RWPE2 (cell line): Measurements from ENCODE around the gene NKD1.

Source experiments
- ATAC-seq: fragments of 200-7000 bp; cut with Tn5 transposase; 3 replicates; pipeline ENCODE4 v1.9.1; 2021; ENCODE audit warnings: low read depth
- DNase-seq: peaks from one replicate; pipeline ENCODE4 v3.0.0-alpha.2; 2020; ENCODE audit warnings: low spot score
- H3K27ac ChIP-seq: fragments of 450-650 bp; 2 replicates; pipeline ENCODE4 v1.5.1; 2017; ENCODE audit warnings: mild to moderate bottlenecking; ENCODE audit not compliant: poor library complexity, severe bottlenecking
- H3K27me3 ChIP-seq: fragments of 250-450 bp; sonication (Bioruptor Pico); 2 replicates; pipeline ENCODE4 v1.5.1; 2021; ENCODE audit warnings: mild to moderate bottlenecking, moderate library complexity; ENCODE audit not compliant: insufficient read depth, poor library complexity, severe bottlenecking
- H3K36me3 ChIP-seq: fragments of 250-450 bp; sonication (Bioruptor Pico); 2 replicates; pipeline ENCODE4 v1.5.1; 2020; ENCODE audit warnings: low read depth, mild to moderate bottlenecking, moderate library complexity
- H3K4me1 ChIP-seq: fragments of 250-450 bp; sonication (Bioruptor Pico); 2 replicates; pipeline ENCODE4 v1.5.1; 2021; ENCODE audit warnings: mild to moderate bottlenecking, moderate library complexity; ENCODE audit not compliant: insufficient read depth, poor library complexity, severe bottlenecking
- H3K4me3 ChIP-seq: fragments of 250-450 bp; sonication (Bioruptor Pico); 2 replicates; pipeline ENCODE4 v1.5.1; 2021; ENCODE audit warnings: mild to moderate bottlenecking, moderate library complexity; ENCODE audit not compliant: severe bottlenecking
- H3K9me3 ChIP-seq: fragments of 250-450 bp; sonication (Bioruptor Pico); 2 replicates; pipeline ENCODE4 v1.5.1; 2021; ENCODE audit warnings: mild to moderate bottlenecking, moderate library complexity; ENCODE audit not compliant: severe bottlenecking
- TF ChIP-seq, protein P1 (sequence below): fragments of 450-650 bp; IDR thresholded peaks from one replicate; pipeline ENCODE4 v1.5.1; 2017; ENCODE audit warnings: mild to moderate bottlenecking, moderate library complexity; ENCODE audit not compliant: poor library complexity, severe bottlenecking

Gene NKD1

DNA sequence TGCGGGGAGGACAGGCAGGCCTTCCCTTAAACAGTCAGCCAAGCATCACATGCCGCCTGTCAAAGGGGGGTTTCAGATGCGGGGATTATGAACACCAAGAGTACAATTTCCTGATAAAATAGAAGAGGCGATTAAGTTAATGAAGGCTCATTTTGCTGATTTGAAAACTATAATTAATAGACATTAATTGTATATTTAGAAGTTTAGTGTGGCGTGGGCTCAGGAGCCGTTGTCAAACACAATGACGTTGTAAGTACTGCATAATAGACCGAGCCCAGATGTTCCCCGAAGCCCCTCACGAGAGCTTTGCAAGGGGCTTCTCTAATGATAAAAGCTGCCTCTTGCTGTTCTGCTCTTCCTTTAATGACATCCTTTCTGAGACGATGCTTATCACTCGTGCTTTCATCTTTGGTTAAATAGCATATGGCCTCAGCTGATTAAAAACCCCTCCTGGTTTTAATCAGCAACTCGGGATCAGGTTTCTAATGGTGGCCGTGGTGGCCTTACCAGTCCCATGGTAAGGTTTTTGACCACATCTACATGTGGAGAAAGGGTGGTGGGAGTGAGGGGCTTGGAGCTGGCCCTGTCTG, 104.7 kb downstream of the NKD1 start:
- DNase-seq, result no peak
- ATAC-seq, result no peak
- Histone ChIP-seq H3K4me1 (no peaks in the 10 kb centered on the region), H3K4me3 (no peak overlapping the region), H3K36me3 (no peaks in the 10 kb centered on the region), H3K9me3 (no peaks in the 10 kb centered on the region), H3K27me3 (no peaks in the 10 kb centered on the region), H3K27ac (no peak overlapping the region)
- TF ChIP-seq, protein P1, sequence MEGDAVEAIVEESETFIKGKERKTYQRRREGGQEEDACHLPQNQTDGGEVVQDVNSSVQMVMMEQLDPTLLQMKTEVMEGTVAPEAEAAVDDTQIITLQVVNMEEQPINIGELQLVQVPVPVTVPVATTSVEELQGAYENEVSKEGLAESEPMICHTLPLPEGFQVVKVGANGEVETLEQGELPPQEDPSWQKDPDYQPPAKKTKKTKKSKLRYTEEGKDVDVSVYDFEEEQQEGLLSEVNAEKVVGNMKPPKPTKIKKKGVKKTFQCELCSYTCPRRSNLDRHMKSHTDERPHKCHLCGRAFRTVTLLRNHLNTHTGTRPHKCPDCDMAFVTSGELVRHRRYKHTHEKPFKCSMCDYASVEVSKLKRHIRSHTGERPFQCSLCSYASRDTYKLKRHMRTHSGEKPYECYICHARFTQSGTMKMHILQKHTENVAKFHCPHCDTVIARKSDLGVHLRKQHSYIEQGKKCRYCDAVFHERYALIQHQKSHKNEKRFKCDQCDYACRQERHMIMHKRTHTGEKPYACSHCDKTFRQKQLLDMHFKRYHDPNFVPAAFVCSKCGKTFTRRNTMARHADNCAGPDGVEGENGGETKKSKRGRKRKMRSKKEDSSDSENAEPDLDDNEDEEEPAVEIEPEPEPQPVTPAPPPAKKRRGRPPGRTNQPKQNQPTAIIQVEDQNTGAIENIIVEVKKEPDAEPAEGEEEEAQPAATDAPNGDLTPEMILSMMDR, result no peak

DNA sequence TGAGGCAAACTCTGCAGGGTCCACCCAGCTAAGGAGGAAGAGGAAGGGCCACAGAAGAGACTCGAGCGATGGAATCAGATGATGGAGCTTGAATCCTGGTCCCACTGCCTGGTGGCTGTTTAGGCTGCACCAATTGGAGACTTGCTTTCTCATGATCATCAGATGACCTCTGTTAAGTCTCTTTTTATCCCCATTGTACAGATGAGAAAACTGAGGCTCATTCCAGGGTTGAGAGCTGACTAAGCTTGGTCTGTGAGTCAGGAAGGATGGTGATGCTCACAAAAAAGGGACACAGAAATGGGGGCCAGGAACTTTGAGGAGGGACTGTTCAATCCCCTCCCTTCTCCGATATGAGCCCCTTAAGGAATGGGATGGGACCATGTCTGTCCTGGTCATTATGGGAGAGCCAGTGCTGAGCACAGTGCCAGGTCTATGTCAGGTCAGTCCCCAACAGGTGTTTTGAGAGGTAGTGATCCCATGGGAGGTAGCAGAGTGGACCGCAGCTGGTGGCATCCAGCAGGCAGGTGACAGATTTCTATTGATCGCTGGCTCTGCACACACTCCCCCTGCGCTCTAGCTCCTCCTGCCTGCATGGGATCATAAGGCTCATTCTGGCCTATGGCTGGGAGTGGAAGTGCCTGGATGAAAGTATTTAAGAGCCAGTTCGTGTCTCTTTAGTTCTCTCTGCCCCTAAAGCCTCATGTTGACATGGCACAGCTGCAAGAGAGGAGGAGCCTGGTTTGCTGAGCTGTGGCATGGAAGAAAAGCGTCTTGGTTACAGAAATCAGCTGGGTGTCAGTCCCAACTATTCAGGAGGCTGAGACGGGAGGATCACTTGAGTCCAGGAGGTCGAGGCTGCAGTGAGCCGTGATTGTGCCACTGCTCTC, 105.7 kb downstream of the NKD1 start:
- no peaks in the 10 kb centered on the region for H3K4me1 ChIP-seq
- H3K27me3 ChIP-seq, result no peaks in the 10 kb centered on the region
- no peak for ATAC-seq
- no peaks in the 10 kb centered on the region for H3K9me3 ChIP-seq
- H3K4me3 ChIP-seq, result no peak overlapping the region
- TF ChIP-seq, protein P1, result no peak
- no peaks in the 10 kb centered on the region for H3K36me3 ChIP-seq
- H3K27ac ChIP-seq, result no peak overlapping the region
- no peak for DNase-seq

DNA sequence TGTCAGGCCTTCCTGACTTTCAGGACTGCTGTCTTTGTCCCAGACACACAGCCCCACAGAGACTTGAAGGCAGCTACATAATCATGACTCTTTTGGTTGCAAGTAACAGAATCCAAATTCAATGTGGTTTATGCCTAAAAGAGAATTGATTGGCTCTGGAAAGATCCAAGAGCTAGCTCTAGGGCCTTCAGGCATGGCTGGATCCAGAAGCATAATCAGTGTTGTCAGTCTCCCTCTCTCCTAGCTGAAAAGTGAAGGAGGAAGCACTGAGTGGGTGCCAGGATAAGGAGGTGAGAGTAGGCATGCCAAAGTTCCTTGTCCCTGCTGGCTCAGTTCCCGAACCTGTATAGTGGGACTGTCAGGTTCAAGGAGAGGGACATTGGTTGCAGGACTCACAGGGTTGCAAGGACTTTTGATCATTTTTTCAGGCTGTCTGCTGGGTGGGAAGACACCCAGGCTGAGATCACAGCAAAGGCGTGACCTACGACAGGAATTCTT, 107.4 kb downstream of the NKD1 start:
- H3K9me3 ChIP-seq, result no peaks in the 10 kb centered on the region
- H3K27ac ChIP-seq, result no peak overlapping the region
- no peaks in the 10 kb centered on the region for H3K27me3 ChIP-seq
- TF ChIP-seq, protein P1, result no peak
- no peak for ATAC-seq
- H3K4me3 ChIP-seq, result no peak overlapping the region
- no peak for DNase-seq
- H3K4me1 ChIP-seq, result no peaks in the 10 kb centered on the region
- no peaks in the 10 kb centered on the region for H3K36me3 ChIP-seq

DNA sequence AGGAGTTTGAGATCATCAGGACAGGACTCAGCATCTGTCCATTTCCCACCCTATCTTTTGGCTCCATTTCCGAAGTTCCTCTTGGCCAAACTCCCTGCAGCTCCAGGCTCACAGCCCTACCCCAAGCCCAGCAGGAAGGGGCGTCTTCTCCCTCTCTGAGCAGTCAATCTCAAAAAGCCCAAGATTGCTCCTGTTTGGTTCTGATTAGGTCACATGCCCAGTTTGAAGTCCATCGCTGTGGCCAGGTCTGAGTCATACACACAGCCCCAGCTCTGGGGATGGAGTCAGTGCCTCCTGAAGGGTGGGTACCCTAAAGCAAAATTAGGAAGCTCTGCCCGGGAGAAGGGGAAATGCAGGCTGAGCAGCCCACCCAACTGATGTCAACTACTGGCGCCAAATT, 109.0 kb downstream of the NKD1 start:
- Histone ChIP-seq H3K9me3 (no peaks in the 10 kb centered on the region), H3K4me1 (no peaks in the 10 kb centered on the region), H3K27me3 (no peaks in the 10 kb centered on the region), H3K4me3 (no peak overlapping the region), H3K27ac (no peak overlapping the region), H3K36me3 (no peaks in the 10 kb centered on the region)
- DNase-seq (no peak), ATAC-seq (0 out of 3 replicates have a peak, but pooled peaks have one; percentile 25)
- TF ChIP-seq, protein P1, result no peak
